ENCODE results near the gene SYNE1. TPM values are rescaled to one million over a fixed set of nuclear protein-coding genes. Genes with fewer than 3 reads are reported as not detected.

The SYNE1 gene
- total RNA-seq, 4 donors from 2014 or later = 78.9 to 352 (median 113) TPM

DNA sequence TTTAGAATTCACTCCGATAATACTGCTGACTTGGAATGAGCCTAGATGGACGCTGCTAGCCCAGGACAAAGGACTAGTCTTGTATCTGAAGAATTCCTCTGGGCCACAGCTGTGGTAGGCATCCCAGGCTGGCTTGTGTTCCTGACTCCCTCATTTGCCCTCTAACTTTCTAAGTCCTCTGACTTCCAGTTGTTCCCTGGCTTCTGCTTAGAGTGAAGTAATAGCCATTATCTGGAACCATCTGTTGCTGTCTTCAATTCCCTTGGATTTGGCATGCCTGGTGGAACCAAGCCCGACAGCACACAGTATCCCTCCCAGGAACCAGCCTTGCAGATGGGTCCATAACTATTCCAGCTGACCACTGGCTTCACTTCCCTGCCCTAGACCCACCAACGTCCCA is 376.0 kb downstream of the SYNE1 start:
- TF ChIP-seq, protein P1, sequence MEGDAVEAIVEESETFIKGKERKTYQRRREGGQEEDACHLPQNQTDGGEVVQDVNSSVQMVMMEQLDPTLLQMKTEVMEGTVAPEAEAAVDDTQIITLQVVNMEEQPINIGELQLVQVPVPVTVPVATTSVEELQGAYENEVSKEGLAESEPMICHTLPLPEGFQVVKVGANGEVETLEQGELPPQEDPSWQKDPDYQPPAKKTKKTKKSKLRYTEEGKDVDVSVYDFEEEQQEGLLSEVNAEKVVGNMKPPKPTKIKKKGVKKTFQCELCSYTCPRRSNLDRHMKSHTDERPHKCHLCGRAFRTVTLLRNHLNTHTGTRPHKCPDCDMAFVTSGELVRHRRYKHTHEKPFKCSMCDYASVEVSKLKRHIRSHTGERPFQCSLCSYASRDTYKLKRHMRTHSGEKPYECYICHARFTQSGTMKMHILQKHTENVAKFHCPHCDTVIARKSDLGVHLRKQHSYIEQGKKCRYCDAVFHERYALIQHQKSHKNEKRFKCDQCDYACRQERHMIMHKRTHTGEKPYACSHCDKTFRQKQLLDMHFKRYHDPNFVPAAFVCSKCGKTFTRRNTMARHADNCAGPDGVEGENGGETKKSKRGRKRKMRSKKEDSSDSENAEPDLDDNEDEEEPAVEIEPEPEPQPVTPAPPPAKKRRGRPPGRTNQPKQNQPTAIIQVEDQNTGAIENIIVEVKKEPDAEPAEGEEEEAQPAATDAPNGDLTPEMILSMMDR (IDR thresholded peaks at IDR 0.05) = no peak
- no peak for DNase-seq (ENCODE audit: low spot score)
- ATAC-seq (ENCODE audit: low FRiP score) = no peak

- no peak for ATAC-seq (ENCODE audit: low FRiP score)
- TF ChIP-seq, protein P1 (IDR thresholded peaks at IDR 0.05) = no peak
- no peak for DNase-seq (ENCODE audit: low spot score)
Observed at GRCh38 chr6:152259234-152259633, 377.9 kb downstream of the SYNE1 start.

DNA sequence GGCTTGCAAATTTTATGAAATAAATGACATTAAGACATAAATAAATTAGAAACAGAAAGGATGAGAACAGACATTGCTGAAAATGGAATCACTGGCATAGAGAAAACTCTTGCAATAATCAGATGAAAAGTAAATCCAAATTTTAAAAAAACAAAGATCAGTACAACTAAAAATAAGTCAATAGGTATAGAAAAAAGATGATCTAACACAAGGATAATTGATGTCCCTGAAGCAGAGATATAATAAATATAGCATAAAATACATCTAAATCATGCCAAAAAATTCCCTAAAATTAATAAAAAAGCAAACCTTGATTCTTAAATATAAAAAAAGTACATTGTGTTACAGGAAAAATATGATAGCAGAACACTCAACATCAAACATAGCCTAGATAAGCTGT is 379.6 kb downstream of the SYNE1 start:
- DNase-seq (ENCODE audit: low spot score) = no peak
- ATAC-seq (ENCODE audit: low FRiP score) = no peak
- TF ChIP-seq, protein P1 (IDR thresholded peaks at IDR 0.05) = no peak

GRCh38 chr6:152250127-152250526 is 387.0 kb downstream of the SYNE1 start:
- ATAC-seq (ENCODE audit: low FRiP score) = no peak
- DNase-seq (ENCODE audit: low spot score) = no peak
- TF ChIP-seq, protein P1 (IDR thresholded peaks at IDR 0.05) = no peak

DNA sequence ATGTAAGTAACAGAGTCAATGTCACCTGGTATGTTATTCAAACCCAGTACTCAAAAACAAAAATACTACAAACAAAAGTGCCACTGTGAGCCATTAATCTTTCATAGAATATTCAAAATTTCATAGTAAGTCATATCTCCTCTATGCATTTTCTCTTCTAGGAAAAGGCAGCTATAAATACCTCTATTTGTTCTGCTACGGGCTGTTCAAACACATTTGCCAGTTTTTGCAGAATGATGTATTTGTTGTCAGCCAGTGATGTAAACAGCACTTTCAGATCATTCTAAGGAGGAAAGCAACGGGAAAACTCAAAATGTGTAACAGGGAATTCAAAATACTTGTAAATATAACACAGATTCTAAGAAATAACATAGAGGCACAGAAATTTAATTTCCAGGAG is 388.2 kb downstream of the SYNE1 start:
- TF ChIP-seq, protein P1 (IDR thresholded peaks at IDR 0.05) = no peak
- no peak for ATAC-seq (ENCODE audit: low FRiP score)
- no peak for DNase-seq (ENCODE audit: low spot score)

- no peak for ATAC-seq (ENCODE audit: low FRiP score)
- TF ChIP-seq, protein P1 (IDR thresholded peaks at IDR 0.05) = no peak
- no peak for DNase-seq (ENCODE audit: low spot score)
Observed at GRCh38 chr6:152246554-152247337, 390.4 kb downstream of the SYNE1 start.

DNA sequence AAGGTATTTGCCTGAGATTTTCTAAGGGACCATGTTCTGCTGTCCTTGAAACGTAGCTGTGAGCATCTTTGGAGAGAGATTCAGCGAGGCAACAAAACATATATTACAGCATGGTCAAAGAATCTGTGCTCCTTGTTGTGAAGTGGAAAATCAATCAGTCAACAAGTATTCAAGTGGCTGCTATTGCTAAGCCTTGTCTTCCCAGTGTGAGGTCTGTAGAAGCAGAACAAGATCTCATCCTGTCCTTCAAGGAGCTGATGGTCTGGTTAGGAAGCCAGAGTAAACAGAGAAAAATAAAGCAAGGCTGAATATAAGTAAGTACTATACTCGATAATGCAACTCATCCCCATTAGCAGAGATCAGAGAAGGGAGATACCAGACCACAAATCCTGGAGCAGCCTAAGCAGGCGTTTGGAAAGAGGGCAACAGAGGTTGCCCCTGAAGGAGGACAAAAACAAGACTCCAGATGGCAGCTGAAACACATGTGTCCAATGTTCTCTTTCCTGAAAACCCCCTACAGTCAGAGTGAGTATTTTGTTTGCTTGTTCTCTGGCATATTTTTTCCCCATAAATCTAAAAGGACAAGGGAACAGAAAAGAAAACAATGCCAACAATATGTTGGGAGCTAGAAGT is 392.0 kb downstream of the SYNE1 start:
- TF ChIP-seq, protein P1 (IDR thresholded peaks at IDR 0.05) = no peak
- DNase-seq (ENCODE audit: low spot score) = no peak
- ATAC-seq (ENCODE audit: low FRiP score) = no peak
